HL-60/S4 treated with phorbol 12-myristate 13-acetate at 8.2 ng/mL for 4 days and 3 days (cell line): Measurements from ENCODE around the gene ACACB.

Source experiments
- in situ Hi-C: fragments of 300-500 bp; cut with MboI; formaldehyde crosslinking; loops from 2 replicates; pipeline ENCODE4 v1.15.0; 2022; ENCODE audit warnings: low sequenced_read_pairs

ACACB gene

DNA sequence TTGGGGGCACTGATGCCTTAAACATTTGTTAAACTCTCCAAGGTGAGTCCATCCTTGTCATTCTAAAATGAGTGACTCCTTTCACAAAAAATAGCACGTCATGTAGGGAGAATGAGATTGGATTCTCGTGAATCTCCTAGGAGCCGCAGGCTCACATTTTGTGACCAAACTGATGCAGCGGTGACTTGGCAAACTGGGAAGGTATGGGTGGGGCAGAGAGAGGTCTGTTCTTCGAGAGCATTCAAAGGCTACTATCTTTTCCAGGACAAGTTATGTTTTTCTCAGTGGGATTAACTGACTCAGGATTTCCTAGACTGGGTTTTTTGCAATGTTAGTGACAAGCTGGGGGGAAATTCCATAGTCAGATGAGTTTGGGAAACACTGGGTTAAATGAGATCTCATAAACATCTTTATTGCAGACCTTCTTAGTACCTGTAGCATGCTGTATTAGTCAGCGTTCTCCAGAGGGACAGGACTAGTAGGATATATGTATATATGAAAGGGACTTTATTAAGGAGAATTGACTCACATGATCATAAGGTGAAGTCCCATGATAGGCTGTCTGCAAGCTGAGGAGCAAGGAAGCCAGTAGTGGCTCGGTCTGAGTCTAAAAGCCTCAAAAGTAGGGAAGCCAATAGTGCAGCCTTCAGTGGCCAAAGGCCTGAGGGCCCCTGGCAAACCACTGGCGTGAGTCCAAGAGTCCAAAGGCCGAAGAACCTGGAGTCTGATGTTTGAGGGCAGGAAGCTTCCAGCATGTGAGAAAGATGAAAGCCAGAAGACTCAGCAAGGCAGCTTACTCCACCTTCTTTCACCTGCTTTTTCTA lies 131.7 kb downstream of the ACACB start:
- in situ Hi-C loops: no loop called here

DNA sequence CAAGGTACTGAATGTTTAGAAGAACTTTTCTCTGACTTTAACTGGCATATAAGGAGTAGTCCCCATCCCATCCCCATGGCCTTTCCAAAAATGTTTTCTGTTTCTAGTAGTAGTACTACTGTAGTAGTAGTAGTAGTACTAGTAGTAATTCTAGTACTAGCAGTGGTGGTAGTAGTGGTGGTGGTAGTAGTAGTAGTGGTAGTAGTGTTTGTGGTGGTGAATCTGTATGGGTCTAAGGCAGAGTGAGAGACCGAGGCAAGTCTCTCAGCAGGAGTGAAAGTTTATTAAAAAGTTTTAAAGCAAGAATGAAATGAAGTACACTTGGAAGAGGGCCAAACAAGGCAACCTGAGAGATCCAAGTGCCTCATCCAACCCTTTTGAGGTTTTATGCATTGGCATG lies 134.1 kb downstream of the ACACB start:
- in situ Hi-C loops: no loop called here

DNA sequence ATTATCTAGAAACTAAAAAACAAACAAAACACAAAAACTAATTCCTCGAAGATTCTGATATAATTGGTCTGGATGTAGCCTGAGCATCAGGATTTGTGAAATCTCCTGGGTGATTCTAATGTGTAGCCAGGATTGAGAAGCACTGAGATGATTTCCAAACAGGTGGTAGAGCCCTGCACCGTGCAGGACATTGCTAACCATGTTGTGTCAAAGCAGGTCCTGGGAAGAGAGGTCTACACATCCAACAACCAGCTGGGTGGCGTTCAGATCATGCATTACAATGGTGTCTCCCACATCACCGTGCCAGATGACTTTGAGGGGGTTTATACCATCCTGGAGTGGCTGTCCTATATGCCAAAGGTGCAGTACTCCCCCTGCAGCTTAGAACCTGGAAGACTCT lies 136.4 kb downstream of the ACACB start:
- in situ Hi-C loops: no loop called here

DNA sequence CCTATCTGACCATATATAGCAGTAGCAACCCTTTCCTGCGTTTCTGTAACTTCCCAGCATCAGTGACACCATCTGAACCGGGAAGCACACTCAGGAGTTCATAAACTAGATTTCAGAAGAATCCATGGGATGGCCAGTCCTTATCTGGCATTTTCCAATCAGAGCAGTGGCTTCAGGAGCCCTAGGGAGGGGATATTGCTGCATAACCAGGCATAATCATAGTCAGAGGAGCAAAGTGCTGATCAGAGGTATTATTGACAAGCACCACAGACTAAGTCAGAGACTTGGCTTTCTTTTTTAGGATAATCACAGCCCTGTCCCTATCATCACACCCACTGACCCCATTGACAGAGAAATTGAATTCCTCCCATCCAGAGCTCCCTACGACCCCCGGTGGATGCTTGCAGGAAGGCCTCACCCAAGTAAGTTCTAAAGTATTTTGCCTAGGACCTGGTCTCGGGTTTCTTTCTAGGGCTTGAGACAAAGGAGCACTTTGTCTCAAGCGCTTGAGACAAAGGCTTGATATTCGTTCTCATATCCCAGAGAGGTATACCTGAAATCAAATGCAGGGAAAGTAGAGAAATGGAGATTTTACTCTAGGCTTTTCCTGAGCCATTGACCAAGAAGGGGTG lies 137.6 kb downstream of the ACACB start:
- in situ Hi-C loops: no loop called here

DNA sequence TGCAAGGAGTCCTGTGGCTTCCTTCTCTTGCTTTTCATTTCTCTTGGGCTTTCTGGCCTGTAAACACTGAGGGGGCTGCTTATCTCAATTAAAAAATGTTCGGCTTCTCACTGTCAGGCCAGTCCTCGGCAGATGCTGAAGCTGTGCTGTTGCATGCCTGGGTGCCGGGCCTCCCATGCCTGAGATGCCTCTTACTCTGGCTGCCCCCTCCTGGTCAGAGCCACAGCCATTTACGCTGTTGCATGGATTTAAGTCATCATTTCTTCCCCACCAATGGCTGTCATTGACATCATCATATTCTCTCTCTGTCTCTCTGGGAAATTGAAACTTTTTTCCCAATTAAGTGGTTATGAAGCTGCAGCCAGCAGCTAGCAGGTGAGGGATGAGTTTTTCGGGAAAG lies 139.0 kb downstream of the ACACB start:
- in situ Hi-C loops: no loop called here

DNA sequence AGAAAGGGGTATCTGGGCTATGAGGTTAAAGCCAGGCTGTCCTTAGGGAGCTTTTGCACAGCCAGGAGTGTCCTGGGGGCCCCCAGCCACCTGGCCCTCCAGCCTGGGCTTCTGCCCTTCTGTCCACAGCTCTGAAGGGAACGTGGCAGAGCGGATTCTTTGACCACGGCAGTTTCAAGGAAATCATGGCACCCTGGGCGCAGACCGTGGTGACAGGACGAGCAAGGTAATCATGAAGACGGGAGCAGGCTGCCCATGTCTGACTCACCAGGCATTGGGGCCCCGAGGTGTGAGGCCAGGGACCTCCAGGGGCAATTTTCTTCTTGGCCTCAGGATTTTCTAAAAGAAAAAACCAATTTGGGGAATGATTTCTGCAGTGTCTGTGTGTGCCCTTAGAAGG lies 139.6 kb downstream of the ACACB start:
- in situ Hi-C loops: no loop called here

DNA sequence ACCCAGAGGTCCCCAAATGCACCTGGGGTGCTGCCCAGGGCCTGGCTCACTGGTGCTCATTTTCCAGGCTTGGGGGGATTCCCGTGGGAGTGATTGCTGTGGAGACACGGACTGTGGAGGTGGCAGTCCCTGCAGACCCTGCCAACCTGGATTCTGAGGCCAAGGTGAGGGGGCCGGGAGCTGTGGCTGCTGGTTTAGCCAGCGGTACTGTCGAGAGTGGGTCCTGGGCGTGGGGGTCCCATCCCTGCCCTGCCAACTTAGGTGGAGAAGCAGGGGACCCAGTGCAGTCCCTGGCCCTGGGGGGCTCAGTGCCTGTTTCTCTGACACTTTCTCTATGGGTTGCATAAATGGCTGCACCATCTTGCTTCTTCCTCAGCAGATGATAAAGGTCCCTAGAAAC lies 141.8 kb downstream of the ACACB start:
- in situ Hi-C loops: no loop called here

DNA sequence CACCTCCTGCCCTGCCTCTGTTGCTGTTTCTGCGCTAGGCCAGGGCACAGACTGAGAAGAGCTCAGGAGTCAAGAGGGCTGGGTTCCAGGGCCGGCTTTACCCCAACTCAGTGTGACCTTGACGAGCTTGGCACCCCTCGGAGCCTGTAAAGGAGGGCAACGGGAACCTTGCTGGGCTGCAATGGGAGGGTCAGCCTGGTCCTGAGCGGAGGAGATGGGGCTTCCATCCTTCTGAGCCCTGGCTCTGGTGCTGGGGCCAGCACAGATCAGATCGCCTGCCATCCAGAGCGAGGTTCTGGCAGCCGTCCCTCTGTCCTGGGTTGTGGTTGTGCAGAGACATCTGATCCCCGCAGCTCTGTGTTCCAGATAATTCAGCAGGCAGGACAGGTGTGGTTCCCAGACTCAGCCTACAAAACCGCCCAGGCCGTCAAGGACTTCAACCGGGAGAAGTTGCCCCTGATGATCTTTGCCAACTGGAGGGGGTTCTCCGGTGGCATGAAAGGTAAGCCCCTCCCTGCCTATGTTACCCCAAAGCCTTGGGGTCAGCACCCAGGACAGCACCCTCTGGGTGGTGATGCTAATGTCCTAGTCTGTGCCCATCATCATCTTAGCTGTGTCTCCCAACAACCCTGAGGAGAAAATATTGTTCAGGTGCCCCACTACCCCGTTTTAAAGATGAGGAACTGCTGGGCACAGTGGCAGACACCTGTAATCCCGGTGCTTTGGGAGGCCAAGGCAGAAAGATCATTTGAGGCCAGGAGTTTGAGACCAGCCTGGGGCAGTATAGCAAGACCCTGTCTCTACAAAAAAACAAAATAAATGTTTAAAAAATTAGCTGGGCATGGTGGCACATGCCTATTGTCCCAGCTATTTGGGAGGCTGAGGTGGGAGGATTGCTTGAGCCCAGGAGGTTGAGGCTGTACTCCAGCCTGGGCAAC lies 142.5 kb downstream of the ACACB start:
- in situ Hi-C loops: no loop called here

DNA sequence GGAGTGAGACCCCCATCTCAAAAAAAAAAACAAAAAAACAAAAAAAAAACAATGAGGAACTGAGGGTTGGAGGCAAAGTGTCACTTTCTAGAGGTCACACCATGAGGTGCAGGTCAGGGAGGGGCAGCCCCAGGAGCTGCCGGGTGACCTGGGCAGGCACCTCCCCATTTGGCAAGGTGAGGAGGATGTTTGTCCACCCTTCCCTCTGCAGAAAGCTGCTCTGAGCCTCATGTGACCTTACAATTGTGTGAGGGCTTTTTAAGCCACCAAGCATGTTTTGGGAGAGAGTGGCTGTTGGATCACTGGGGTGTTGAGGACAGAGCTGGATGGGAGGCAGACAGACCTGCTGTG lies 143.1 kb downstream of the ACACB start:
- in situ Hi-C loops: no loop called here

DNA sequence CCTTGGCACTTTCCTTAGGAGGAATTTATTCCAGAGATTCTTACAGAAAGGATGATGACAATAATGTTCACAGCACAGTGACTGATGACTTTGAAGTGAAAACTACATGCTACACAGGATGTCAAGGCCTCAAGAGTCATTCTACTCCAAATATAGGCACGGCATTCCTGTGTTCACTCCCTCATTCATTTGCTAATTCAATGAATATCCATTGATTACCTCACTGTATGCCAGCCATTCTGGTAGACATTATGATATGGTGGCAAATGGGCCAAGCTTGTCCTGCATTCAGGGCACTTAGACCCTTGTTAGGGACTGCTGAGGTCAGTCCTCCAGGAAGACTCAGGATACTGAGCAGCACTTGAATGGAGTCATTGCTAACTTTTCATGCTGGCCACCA lies 144.7 kb downstream of the ACACB start:
- in situ Hi-C loops: loop anchor here (10.0 kb wide), 1 partner anchor 124 kb away; no protein-coding TSS in a partner anchor

DNA sequence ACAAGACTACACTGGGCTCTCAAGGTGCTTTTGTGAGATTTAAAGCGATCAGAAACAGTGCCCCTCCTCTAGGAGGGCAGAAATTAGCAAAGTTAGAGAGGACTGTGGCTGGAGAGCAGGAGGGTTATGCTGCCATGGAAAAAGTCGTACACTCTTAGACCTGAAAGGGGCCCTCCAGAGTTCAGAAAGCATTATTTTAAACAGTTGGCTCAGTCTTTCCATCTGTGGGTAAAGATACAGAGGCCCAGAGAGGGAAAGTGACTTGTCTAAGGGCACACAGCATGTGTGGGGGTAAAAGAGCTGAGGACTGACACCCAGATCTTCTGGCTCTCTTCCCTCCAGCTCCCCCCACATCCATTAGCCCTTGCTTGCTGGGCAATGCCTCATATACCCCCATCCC lies 145.6 kb downstream of the ACACB start:
- in situ Hi-C loops: loop anchor here (10.0 kb wide), 1 partner anchor 123 kb away; no protein-coding TSS in a partner anchor

DNA sequence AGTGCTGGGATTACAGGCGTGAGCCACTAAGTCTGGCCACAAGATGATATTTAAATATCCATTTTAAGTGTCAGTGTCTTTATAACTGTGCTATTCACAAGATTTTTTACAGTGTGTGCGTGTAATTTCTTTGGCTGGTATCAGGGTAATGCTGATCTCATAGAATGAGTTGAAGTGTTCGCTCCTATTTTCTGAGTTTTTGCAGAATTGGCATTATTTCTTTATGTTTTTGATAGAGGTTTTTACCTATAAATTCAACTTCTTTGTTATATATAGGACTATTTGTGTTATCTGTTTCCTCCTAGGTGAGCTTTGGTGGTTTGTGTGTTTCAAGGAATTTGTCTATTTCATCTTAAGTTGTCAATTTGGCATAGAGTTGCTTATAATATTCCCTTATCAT lies 147.1 kb downstream of the ACACB start:
- in situ Hi-C loops: loop anchor here (10.0 kb wide), 1 partner anchor 121 kb away; no protein-coding TSS in a partner anchor

DNA sequence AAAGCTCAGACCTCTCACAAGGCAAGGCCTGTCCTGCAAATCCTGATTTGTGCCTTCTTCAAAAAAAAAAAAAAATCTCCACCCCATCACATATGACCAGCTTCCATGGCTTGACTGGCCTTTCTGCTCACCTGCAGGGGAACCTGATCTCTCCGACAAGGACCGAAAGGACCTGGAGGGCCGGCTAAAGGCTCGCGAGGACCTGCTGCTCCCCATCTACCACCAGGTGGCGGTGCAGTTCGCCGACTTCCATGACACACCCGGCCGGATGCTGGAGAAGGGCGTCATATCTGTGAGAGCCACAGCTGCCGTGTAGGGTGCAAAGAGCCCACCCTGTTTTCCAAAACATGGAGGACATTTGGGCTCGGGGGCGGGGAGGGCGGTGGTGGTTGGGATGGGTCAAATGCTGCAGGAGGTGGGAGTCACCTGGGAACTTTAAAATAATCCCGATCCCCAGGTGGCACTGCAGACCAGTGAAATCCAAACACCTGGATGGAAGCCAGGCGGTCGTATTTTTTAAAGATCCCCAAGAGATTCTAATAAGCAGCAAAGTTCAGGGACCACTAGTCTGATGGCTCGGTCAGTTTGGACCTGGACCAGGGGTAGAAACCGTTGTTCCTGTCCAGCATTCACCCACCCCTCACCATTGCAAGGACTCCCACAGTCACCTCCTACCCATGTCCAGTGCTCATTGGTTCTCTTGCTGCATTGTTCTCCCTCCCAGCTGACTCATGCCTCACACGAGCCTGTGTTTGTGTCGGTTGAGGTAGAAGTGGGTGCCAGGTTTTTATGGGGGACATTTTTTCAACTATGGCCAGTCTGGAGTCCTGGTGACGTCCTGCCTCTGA lies 147.9 kb downstream of the ACACB start:
- in situ Hi-C loops: loop anchor here (10.0 kb wide), 1 partner anchor 120 kb away; no protein-coding TSS in a partner anchor

DNA sequence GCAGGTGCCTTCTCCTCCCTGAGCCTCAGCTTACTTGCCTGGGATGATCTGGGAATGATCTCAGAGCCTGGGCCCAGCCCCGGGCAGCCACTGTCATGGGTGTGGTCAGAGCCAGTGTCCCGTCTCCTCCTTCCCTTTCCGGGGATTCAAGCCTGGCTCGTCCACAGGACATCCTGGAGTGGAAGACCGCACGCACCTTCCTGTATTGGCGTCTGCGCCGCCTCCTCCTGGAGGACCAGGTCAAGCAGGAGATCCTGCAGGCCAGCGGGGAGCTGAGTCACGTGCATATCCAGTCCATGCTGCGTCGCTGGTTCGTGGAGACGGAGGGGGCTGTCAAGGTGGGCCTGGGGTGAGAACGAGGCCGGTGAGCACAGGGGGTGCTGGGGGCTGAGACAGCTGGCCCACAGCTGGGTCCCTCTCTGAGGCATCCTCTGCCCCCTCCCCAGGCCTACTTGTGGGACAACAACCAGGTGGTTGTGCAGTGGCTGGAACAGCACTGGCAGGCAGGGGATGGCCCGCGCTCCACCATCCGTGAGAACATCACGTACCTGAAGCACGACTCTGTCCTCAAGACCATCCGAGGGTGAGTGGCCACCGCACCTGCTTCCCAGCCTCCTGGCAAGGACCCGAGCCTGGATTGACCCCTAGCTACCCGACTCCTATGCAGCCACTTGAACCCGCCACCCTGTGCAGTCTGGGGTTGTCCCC lies 148.7 kb downstream of the ACACB start:
- in situ Hi-C loops: loop anchor here (10.0 kb wide), 1 partner anchor 120 kb away; no protein-coding TSS in a partner anchor

DNA sequence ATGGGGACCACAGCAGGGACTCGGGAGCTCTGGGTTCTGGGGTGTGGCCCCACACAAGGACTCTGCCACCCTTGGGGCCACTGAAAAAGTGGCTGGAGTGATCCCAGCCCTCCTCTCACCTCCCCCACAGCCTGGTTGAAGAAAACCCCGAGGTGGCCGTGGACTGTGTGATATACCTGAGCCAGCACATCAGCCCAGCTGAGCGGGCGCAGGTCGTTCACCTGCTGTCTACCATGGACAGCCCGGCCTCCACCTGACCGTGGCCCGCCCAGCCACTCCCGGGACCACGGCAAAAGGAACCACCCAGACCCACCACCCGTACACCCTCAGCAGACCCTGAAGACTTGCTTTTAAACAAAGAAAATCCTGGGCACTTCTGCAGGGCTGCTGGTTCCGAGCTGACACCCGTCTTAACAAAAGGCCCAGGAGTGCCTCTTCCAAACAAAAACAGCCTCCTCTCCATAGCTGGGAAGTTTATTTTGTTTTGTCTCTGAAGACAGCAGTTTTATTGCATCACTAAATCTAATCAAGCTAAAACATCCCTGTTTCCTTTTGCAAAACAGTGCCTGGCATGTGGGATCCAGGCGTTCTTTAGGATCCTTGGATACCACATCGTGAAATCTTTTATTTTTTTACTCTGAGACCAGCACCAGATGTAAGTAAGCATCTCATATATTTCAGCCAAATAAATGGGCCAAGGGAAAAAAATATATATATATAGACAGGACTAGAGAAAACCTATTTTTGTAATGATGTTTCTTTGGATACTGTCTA lies 149.9 kb downstream of the ACACB start:
- in situ Hi-C loops: loop anchor here (10.0 kb wide), 1 partner anchor 119 kb away; no protein-coding TSS in a partner anchor

DNA sequence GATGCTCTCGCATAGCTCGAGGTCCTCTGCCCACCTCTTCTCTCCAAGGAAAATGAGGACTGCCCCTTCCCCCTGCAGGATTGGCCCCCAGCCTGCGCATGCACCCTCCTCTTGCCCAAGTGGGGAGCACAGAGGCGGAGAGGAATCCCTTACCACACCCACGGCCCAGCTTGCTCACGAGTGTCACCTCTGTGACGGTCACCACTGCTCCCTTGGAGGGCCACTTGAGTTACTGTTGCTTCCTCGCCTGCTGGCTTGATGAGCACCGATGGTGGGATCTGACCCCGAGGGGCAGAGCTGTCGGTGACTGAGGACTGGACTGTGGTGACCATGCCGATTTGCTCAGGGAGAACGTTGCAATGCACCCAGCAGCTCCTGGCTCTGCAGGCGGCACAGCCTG lies 151.0 kb downstream of the ACACB start:
- in situ Hi-C loops: loop anchor here (10.0 kb wide), 1 partner anchor 117 kb away; no protein-coding TSS in a partner anchor

DNA sequence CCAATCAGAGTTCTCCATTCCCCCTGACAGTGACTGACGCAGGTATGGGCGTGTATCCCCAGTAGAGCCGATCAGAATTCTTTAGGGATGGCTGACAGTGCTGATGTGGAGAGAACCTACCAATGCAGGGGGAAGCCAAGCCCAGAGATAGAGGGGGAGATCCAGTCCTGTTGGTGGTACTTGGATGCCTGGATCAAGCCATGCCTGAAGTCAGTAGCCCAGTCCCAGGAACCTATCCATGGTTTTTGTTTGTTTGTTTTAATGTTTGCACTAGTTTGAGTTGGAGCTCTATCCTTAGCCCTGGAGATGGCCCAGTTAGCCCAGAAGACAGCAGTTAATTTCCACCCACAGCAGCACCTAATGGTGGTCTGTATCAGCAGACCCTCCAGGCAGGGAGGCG lies 152.5 kb downstream of the ACACB start:
- in situ Hi-C loops: loop anchor here (10.0 kb wide), 1 partner anchor 116 kb away; no protein-coding TSS in a partner anchor

DNA sequence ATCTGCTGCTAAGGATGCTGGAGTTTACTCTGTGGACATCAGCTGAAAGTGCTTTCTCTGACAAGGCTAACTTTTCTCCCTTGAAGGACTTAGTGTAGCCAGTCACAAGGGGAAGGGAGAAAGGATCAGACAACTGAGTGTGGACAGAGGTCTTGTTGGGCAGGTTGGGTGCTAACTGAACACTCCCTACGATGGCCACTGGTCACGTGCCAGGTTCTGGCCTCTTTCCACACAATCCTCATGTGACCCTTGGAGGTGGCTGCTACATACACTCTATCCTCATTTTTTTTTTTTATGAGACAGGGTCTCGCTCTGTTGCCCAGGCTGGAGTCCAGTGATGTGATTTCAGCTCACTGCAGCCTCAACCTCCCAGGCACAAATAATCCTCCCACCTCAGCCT lies 153.0 kb downstream of the ACACB start:
- in situ Hi-C loops: loop anchor here (10.0 kb wide), 1 partner anchor 115 kb away; no protein-coding TSS in a partner anchor

DNA sequence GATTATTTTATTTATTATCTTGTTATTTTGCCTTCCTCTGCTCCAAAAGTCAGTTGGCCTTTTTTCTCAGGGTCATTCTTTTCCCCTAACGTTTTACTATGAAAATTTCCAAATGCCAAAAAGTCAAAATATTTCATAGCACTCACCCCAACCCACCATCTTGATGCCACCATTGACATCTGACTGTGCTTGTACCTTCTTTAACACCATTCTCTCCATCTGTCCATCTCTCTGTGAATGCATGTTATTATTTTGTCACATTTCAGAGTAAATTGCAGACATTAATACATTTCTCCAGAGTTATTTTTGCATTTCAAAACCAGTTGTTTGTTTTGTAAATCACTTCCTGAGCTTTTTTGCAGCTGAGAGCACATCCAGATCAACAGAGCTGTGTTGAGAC lies 154.1 kb downstream of the ACACB start:
- in situ Hi-C loops: no loop called here
